GM23338 (cell line): ENCODE data around the gene MGAT5. TPM values are rescaled to one million over a fixed set of nuclear protein-coding genes. Genes with fewer than 3 reads are reported as not detected.

Experiments used
- ATAC-seq: fragments of 200-7000 bp; cut with Tn5 transposase; 3 replicates; pipeline ENCODE4 v1.9.1; 2020
- DNase-seq: peaks from one replicate; pipeline ENCODE4 v3.0.0-alpha.2; 2015; ENCODE audit warnings: low spot score
- H2AFZ ChIP-seq: fragments of 200-600 bp; sonication (generic); 2 replicates; pipeline ENCODE4 v1.8.0; 2016; ENCODE audit warnings: antibody characterized with exemption, mild to moderate bottlenecking, moderate library complexity
- H3F3A ChIP-seq: fragments of 200-600 bp; sonication (generic); replicated peaks from 2 replicates; pipeline ENCODE4 v1.8.0; 2017; ENCODE audit warnings: antibody characterized with exemption, mixed run types, low read depth
- H3K27ac ChIP-seq: fragments of 200-600 bp; sonication (generic); 2 replicates; pipeline ENCODE4 v1.6.1; 2016; ENCODE audit warnings: low read depth
- H3K27me3 ChIP-seq: fragments of 200-600 bp; sonication (generic); 2 replicates; pipeline ENCODE4 v1.8.0; 2016; ENCODE audit warnings: mild to moderate bottlenecking, mixed run types, moderate library complexity; ENCODE audit not compliant: insufficient read depth
- H3K36me3 ChIP-seq: fragments of 200-600 bp; sonication (generic); 2 replicates; pipeline ENCODE4 v1.8.0; 2016; ENCODE audit warnings: mild to moderate bottlenecking; ENCODE audit not compliant: insufficient read depth
- H3K4me1 ChIP-seq: fragments of 200-600 bp; sonication (generic); 2 replicates; pipeline ENCODE4 v1.8.0; 2016; ENCODE audit warnings: mild to moderate bottlenecking, moderate library complexity; ENCODE audit not compliant: insufficient read depth
- H3K4me2 ChIP-seq: fragments of 200-600 bp; sonication (generic); 2 replicates; pipeline ENCODE4 v1.7.1; 2017; ENCODE audit warnings: mixed run types
- H3K4me3 ChIP-seq: fragments of 200-600 bp; sonication (generic); 2 replicates; pipeline ENCODE4 v1.6.1; 2016; ENCODE audit warnings: mixed run types
- H3K79me2 ChIP-seq: fragments of 200-600 bp; sonication (generic); replicated peaks from 2 replicates; pipeline ENCODE4 v1.8.0; 2017; ENCODE audit warnings: mild to moderate bottlenecking; ENCODE audit not compliant: insufficient read depth
- H3K9me2 ChIP-seq: fragments of 200-600 bp; sonication (generic); 2 replicates; pipeline ENCODE4 v1.8.0; 2017; ENCODE audit not compliant: insufficient read depth
- H4K20me1 ChIP-seq: fragments of 200-600 bp; sonication (generic); replicated peaks from 2 replicates; pipeline ENCODE4 v1.8.0; 2017; ENCODE audit warnings: mild to moderate bottlenecking; ENCODE audit not compliant: insufficient read depth
- H3K27ac Mint-ChIP-seq: 2 replicates; pipeline ENCODE4 v1.8.0; 2020; ENCODE audit warnings: inconsistent platforms, mild to moderate bottlenecking, moderate library complexity, mixed read lengths
- H3K27me3 Mint-ChIP-seq: 3 replicates; pipeline ENCODE4 v1.8.0; 2022; ENCODE audit warnings: low read depth, mild to moderate bottlenecking, moderate library complexity, mixed read lengths, inconsistent platforms; ENCODE audit not compliant: insufficient read depth, poor library complexity
- H3K36me3 Mint-ChIP-seq: 3 replicates; pipeline ENCODE4 v1.8.0; 2021; ENCODE audit warnings: low read depth, mild to moderate bottlenecking, inconsistent platforms, moderate library complexity, mixed read lengths
- H3K4me1 Mint-ChIP-seq: 3 replicates; pipeline ENCODE4 v1.8.0; 2020; ENCODE audit warnings: mild to moderate bottlenecking, inconsistent platforms, mixed read lengths
- H3K4me3 Mint-ChIP-seq: 3 replicates; pipeline ENCODE4 v1.8.0; 2021; ENCODE audit warnings: moderate library complexity, mild to moderate bottlenecking, inconsistent platforms, mixed read lengths
- H3K9me3 Mint-ChIP-seq: 3 replicates; pipeline ENCODE4 v1.8.0; 2020; ENCODE audit warnings: moderate library complexity, mild to moderate bottlenecking, inconsistent platforms, mixed read lengths
- CREB1 ChIP-seq: fragments of 250-450 bp; sonication (Bioruptor Pico); IDR thresholded peaks from 2 replicates; pipeline ENCODE4 v1.5.0; 2020; ENCODE audit warnings: low read depth, mild to moderate bottlenecking, moderate library complexity
- EZH2 ChIP-seq: fragments of 200-600 bp; sonication (generic); IDR thresholded peaks from one replicate; pipeline ENCODE4 v1.8.0; 2017; ENCODE audit warnings: antibody characterized with exemption, mild to moderate bottlenecking, low read depth; ENCODE audit not compliant: unreplicated experiment
- JUNB ChIP-seq: IDR thresholded peaks from one replicate; pipeline ENCODE4 v1.6.1; 2016; ENCODE audit warnings: antibody characterized with exemption; ENCODE audit not compliant: unreplicated experiment
- NANOG ChIP-seq: IDR thresholded peaks from 2 replicates; pipeline ENCODE4 v1.6.1; 2016; ENCODE audit warnings: antibody characterized with exemption, borderline replicate concordance
- ZNF331 ChIP-seq: fragments of 250-450 bp; sonication (Bioruptor Pico); IDR thresholded peaks from 2 replicates; pipeline ENCODE4 v1.5.0; 2020; ENCODE audit warnings: low read depth, mild to moderate bottlenecking, moderate library complexity
- polyA plus RNA-seq: library from polyadenylated mRNA; unstranded; fragments of >200 nt; fragmentation: Nextera tagmentation; extraction: Ambion mirVana; gene quantifications from 2 replicates; pipeline ENCODE4 v1.2.1, GENCODE V29; 2016
- total RNA-seq: library from RNA; depleted of rRNA; stranded (reverse); fragments of >200 nt; shearing (Covaris generic); gene quantifications from 2 replicates; pipeline ENCODE4 v1.2.3, GENCODE V29; 2014
- TF ChIP-seq, protein P1 (sequence below): fragments of 250-450 bp; sonication (Bioruptor Pico); IDR thresholded peaks from 2 replicates; pipeline ENCODE4 v1.5.0; 2020; ENCODE audit warnings: mild to moderate bottlenecking, moderate library complexity
- TF ChIP-seq, protein P2 (sequence below): IDR thresholded peaks from one replicate; pipeline ENCODE4 v1.6.1; 2018; ENCODE audit warnings: antibody characterized with exemption; ENCODE audit not compliant: unreplicated experiment

MGAT5 gene
- total and polyA plus RNA-seq, 2 experiments from 2014 or later: 4.6 to 27.6 TPM

DNA sequence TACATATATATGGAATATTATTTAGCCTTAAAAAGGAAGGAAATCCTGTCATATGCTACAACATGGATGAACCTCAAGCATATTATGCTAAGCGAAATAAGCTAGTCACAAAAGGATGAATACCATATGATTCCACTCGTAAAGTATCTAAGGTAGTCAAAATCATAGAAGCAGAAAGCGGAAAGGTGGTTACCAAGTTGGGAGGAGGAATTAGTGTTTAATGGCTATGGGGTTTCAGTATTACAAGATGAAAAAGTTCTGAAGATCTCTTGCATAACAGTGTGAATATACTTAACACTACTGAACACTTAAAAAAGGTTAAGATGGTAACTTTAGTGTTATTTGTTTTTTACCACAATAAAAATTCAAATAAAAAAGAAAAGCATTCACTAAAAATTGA, 99.0 kb downstream of the MGAT5 start (continued):
- TF ChIP-seq, protein P1, sequence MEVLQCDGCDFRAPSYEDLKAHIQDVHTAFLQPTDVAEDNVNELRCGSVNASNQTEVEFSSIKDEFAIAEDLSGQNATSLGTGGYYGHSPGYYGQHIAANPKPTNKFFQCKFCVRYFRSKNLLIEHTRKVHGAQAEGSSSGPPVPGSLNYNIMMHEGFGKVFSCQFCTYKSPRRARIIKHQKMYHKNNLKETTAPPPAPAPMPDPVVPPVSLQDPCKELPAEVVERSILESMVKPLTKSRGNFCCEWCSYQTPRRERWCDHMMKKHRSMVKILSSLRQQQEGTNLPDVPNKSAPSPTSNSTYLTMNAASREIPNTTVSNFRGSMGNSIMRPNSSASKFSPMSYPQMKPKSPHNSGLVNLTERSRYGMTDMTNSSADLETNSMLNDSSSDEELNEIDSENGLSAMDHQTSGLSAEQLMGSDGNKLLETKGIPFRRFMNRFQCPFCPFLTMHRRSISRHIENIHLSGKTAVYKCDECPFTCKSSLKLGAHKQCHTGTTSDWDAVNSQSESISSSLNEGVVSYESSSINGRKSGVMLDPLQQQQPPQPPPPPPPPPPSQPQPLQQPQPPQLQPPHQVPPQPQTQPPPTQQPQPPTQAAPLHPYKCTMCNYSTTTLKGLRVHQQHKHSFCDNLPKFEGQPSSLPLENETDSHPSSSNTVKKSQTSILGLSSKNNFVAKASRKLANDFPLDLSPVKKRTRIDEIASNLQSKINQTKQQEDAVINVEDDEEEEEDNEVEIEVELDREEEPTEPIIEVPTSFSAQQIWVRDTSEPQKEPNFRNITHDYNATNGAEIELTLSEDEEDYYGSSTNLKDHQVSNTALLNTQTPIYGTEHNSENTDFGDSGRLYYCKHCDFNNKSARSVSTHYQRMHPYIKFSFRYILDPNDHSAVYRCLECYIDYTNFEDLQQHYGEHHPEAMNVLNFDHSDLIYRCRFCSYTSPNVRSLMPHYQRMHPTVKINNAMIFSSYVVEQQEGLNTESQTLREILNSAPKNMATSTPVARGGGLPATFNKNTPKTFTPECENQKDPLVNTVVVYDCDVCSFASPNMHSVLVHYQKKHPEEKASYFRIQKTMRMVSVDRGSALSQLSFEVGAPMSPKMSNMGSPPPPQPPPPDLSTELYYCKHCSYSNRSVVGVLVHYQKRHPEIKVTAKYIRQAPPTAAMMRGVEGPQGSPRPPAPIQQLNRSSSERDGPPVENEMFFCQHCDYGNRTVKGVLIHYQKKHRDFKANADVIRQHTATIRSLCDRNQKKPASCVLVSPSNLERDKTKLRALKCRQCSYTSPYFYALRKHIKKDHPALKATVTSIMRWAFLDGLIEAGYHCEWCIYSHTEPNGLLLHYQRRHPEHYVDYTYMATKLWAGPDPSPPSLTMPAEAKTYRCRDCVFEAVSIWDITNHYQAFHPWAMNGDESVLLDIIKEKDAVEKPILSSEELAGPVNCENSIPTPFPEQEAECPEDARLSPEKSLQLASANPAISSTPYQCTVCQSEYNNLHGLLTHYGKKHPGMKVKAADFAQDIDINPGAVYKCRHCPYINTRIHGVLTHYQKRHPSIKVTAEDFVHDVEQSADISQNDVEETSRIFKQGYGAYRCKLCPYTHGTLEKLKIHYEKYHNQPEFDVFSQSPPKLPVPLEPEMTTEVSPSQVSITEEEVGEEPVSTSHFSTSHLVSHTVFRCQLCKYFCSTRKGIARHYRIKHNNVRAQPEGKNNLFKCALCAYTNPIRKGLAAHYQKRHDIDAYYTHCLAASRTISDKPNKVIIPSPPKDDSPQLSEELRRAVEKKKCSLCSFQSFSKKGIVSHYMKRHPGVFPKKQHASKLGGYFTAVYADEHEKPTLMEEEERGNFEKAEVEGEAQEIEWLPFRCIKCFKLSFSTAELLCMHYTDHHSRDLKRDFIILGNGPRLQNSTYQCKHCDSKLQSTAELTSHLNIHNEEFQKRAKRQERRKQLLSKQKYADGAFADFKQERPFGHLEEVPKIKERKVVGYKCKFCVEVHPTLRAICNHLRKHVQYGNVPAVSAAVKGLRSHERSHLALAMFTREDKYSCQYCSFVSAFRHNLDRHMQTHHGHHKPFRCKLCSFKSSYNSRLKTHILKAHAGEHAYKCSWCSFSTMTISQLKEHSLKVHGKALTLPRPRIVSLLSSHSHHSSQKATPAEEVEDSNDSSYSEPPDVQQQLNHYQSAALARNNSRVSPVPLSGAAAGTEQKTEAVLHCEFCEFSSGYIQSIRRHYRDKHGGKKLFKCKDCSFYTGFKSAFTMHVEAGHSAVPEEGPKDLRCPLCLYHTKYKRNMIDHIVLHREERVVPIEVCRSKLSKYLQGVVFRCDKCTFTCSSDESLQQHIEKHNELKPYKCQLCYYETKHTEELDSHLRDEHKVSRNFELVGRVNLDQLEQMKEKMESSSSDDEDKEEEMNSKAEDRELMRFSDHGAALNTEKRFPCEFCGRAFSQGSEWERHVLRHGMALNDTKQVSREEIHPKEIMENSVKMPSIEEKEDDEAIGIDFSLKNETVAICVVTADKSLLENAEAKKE (CRISPR knock-in tag): no peak
- no peak for TF ChIP-seq JUNB
- TF ChIP-seq CREB1 (CRISPR knock-in tag): no peak

DNA sequence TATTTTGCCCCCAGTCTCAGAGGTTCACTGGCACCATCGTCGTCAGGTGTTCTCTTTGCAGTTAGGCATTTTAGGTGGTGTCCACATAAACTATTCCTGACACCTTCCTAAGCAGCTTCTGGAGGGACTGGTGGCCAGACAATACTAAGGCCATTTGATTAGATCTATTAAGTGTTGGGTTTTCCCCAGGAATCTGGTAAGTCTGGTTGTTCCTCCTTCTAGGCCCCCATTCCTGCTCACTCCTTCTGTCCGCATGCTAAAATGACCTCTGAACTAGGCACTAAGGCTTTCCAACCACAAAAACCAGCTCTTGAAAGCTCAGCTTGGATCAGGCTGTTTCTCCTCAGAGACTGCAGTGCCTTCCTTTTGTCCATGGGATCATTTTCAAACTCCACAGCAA, 100.7 kb downstream of the MGAT5 start:
- Histone ChIP-seq H3K36me3 (no peaks in the 10 kb centered on the region), H3K9me2 (no peaks in the 10 kb centered on the region), H3F3A (no peaks in the 10 kb centered on the region), H3K4me3 (no peak overlapping the region), H3K4me2 (no peak overlapping the region), H4K20me1 (no peaks in the 10 kb centered on the region; the same call in 1 of the 2 replicates), H2AFZ (no peak overlapping the region), H3K27ac (no peak overlapping the region), H3K27me3 (no peaks in the 10 kb centered on the region), H3K4me1 (no peaks in the 10 kb centered on the region), H3K79me2 (no peaks in the 10 kb centered on the region)
- Mint-ChIP-seq H3K27ac (no peak overlapping the region), H3K9me3 (no peaks in the 10 kb centered on the region), H3K36me3 (peaks cover 5% of the 10 kb centered on the region; the same call in 1 of the 3 replicates), H3K4me1 (no peaks in the 10 kb centered on the region), H3K27me3 (no peaks in the 10 kb centered on the region), H3K4me3 (no peak overlapping the region)
- DNase-seq (no peak), ATAC-seq (no peak)
- TF ChIP-seq, protein P2, sequence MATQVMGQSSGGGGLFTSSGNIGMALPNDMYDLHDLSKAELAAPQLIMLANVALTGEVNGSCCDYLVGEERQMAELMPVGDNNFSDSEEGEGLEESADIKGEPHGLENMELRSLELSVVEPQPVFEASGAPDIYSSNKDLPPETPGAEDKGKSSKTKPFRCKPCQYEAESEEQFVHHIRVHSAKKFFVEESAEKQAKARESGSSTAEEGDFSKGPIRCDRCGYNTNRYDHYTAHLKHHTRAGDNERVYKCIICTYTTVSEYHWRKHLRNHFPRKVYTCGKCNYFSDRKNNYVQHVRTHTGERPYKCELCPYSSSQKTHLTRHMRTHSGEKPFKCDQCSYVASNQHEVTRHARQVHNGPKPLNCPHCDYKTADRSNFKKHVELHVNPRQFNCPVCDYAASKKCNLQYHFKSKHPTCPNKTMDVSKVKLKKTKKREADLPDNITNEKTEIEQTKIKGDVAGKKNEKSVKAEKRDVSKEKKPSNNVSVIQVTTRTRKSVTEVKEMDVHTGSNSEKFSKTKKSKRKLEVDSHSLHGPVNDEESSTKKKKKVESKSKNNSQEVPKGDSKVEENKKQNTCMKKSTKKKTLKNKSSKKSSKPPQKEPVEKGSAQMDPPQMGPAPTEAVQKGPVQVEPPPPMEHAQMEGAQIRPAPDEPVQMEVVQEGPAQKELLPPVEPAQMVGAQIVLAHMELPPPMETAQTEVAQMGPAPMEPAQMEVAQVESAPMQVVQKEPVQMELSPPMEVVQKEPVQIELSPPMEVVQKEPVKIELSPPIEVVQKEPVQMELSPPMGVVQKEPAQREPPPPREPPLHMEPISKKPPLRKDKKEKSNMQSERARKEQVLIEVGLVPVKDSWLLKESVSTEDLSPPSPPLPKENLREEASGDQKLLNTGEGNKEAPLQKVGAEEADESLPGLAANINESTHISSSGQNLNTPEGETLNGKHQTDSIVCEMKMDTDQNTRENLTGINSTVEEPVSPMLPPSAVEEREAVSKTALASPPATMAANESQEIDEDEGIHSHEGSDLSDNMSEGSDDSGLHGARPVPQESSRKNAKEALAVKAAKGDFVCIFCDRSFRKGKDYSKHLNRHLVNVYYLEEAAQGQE: no peak
- TF ChIP-seq ZNF331 (CRISPR knock-in tag): no peak
- no peak for TF ChIP-seq JUNB
- no peak for TF ChIP-seq EZH2
- no peak for TF ChIP-seq NANOG
